HG02981 (cell line): Measurements from ENCODE around the gene GGACT.
"Not testable (repeated sequence)": the region's sequence is repeated elsewhere in the genome, so short reads cannot be mapped to it uniquely, and the experiment has no call there.

Experiments used
- ATAC-seq: cut with Tn5 transposase; IDR thresholded peaks from one replicate; pipeline ENCODE4 v1.9.1; 2021; ENCODE audit warnings: mild to moderate bottlenecking, moderate library complexity; ENCODE audit not compliant: unreplicated experiment

GGACT gene

DNA sequence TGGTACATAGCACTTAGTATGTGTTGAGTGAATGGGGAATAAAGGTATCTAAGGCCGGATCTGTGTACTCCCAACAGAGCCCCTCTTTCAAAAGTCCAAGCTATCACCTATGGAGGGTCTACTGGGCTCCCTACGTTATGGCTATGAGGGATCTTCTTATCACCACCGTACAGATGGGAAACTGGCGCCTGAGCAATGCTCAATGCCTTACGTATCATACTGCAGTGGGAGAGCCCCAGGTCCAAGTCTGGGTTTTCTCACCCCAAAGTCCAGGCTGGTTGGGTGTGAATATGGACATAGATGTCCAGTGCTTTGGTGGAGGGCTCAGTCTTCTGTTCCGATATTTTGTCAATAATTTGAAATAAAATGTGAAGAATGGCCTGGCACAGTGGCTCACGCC lies 13.1 kb upstream of the GGACT start:
- no peak for ATAC-seq

GRCh38 chr13:100600915-100601314 lies 12.3 kb upstream of the GGACT start:
- ATAC-seq, result no peak

DNA sequence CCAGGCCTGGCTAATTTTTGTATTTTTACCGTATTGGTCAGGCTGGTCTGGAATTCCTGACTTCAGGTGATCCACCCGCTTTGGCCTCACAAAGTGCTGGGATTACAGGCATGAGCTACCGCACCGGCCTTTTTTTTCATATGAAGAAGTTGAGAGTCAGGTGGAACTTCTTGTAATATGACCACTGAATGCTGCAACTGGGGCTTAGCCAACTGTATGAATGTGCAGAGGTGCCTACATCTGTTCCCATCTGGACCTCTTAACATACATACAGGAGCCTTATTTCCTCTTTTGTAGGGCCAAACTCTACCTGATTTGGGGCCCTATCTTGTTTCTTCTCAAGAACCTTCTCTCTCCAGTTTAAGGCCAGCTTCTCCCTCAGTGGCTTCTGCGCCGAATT lies 11.9 kb upstream of the GGACT start:
- ATAC-seq, result no peak

GRCh38 chr13:100597253-100597652 lies 8.7 kb upstream of the GGACT start:
- ATAC-seq, result no peak

- ATAC-seq, result no peak
Measured at GRCh38 chr13:100596516-100596915, 7.9 kb upstream of the GGACT start.

DNA sequence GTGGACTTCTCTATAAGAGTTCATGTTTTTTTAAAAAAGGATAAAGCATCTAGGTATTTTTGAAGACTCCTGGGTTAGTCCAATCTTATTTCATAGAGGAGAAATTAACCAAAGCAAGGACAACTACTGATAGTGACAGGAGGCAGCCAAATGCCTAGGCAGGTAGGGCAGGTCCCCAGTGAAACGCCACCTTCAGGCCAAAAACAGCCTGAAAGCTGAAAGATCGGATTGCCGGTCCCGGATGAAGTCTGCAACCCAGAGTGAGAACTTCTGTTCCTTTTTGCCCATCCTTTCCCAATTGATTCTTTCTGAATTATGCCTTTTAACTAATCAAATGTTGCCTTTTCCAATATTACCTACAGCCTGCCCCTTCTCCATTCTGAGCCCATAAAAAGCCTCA lies 6.1 kb upstream of the GGACT start:
- no peak for ATAC-seq

GRCh38 chr13:100594255-100594654 lies 5.7 kb upstream of the GGACT start:
- no peak for ATAC-seq

- ATAC-seq, result no peak
Measured at GRCh38 chr13:100589178-100589725, 663 bp upstream of the GGACT start.

GRCh38 chr13:100584896-100585295 lies 3.7 kb downstream of the GGACT start:
- no peak for ATAC-seq

DNA sequence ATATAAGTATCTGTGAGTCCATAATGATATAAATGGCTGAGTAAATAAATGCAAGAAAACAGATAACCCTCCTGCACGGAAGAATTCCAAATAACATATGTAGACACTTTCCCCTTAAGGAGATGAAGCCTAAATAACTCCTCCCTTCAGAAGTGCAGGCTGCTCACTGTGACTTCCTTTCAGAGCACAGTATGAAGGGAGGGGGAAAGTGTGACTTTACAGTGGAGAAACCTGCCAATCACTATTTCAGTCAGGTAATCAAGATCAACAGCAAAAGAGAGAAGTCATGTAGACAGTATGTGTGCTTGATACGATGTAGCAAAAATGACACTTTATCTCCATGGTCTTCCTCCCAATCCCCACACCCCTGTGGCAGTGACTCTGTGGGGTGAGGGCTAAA lies 7.1 kb downstream of the GGACT start:
- ATAC-seq, result no peak

- ATAC-seq, result no peak
Measured at GRCh38 chr13:100581030-100581429, 7.6 kb downstream of the GGACT start.

- ATAC-seq, result no peak
Measured at GRCh38 chr13:100580045-100580444, 8.5 kb downstream of the GGACT start.

DNA sequence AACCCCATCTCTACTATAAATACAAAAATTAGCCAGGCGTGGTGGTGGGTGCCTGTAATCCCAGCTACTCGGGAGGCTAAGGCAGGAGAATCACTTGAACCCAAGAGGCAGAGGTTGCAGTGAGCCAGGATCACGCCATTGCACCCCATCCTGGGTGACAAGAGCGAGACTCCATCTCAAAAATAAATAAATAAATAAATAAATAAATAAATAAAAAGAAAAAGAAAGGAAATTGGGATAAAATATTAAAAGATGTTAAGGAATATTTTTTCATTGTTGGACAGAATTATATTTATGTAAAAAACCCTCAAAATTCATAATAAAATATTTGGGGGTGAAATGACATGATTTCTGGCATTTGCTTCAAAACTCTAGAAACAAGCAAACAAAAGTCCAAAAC lies 11.3 kb downstream of the GGACT start:
- ATAC-seq, result not testable (repeated sequence)

DNA sequence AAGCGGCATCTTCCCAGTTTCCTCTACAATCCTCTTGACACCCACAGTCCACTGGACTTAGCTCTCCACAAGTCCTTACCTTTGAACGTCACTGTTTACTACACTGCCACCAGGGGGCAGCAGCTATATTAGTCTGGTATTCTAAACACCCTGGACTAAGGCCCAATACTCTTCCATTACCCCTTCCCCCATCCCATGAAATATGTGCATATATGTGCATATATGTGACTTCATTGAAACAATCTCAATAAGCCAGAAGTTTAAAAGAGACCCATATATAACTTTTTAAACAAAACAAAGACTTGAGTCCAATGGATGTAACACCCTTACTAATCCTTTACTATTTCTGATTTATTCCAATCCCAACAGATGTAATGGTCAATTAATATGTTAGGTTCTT lies 15.5 kb downstream of the GGACT start:
- peak; percentile 94 for ATAC-seq

GRCh38 chr13:100566543-100566942 lies 22.0 kb downstream of the GGACT start:
- no peak for ATAC-seq

- no peak for ATAC-seq
Measured at GRCh38 chr13:100565286-100565685, 23.3 kb downstream of the GGACT start.

DNA sequence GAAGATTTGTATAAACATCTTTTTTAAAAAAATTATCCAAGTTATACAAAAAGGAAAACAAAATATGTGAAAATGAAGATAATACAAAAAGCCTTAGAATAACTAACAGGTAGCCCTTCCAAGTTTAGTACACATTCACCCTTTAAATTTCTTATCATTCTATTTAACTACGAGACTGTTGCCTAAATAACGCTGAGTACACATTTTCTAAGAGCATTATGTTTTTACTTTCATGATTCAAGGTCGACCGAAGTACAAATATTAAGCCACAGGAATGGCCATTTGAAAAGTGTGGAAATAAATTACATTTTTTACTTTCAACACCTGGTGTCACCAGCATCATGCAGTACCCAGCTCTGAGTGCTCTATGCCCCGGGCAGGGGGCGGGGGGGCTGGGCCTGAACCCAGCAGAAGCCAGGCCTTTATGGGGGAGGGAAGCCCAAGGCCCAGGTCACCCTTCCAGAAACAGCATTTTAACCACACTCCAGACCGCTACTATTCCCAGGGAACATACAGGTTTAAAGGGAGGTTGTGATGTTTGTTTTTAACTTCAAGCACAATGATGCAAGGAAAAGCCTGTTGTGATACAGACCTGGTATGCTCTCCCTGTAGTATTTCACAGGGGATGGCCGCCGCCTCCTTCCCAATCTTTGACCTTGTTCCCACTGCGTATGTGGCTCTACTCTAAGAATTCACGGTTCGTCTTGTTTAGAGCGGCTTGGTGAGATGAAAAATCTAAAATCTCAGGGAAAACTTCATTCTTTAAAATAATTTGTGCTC lies 24.0 kb downstream of the GGACT start:
- ATAC-seq, result no peak

- ATAC-seq, result no peak
Measured at GRCh38 chr13:100563779-100564178, 24.8 kb downstream of the GGACT start.

DNA sequence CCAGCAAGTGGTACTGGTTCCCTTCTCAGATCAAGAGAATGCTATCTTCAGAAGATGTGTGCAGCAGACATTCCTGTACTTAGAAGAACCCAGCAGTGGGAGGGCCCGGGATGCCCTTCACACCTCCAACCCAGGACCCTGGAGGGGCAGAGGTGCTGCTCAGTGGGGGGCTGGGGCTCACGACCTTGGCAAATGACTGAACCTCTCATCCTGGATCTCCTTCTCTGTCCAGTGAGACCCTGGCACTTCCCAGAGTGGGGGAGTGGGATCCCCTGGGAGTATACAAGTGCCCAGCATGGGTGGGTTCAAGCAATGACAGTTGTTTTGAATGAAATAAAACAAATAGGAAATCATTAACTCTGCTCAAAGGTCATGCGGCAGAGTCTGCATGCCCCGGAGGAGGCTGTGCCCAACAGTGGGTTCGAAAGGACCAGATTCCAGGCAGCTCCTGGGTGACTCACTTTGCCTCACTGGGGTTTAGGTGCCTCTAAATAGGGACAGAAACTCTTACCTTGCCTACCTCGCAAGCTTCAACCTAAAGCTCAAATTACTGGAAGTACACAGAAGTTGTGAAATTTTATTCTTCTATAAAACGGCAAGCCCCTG lies 26.9 kb downstream of the GGACT start:
- ATAC-seq, result no peak

GRCh38 chr13:100561158-100561499 lies 27.5 kb downstream of the GGACT start:
- ATAC-seq, result no peak

- ATAC-seq, result no peak
Measured at GRCh38 chr13:100560498-100561157, 28.0 kb downstream of the GGACT start.

GRCh38 chr13:100559886-100560285 lies 28.7 kb downstream of the GGACT start:
- ATAC-seq, result no peak
